Naive thymus-derived CD8-positive, alpha-beta T cell (primary cell): ENCODE results near the gene LRRC23. TPM values are rescaled to one million over a fixed set of nuclear protein-coding genes. Genes with fewer than 3 reads are reported as not detected.
A peak's percentile ranks its signal among the peaks of the same experiment; 100 is the strongest.
"Not testable (repeated sequence)": the region's sequence is repeated elsewhere in the genome, so short reads cannot be mapped to it uniquely, and the experiment has no call there.

Experiments
- ATAC-seq, 2 donors: fragments of 150-1000 bp; cut with Tn5 transposase in 1 of 2; sonication (Bioruptor Pico), chemical (Tn5 transposase) in 1 of 2; 1 replicate in 1 of 2; 2 replicates in 1 of 2; pipeline ENCODE4 v1.10.0; 2021; ENCODE audit warnings: mild to moderate bottlenecking in 2 of 2, moderate library complexity in 2 of 2
- POLR2A ChIA-PET: fragments of 350-600 bp; sonication (Branson Sonifier 250); formaldehyde crosslinking; loops from one replicate; lab custom pipeline; 2021; ENCODE audit warnings: antibody characterized with exemption; lab: Charles Lee
- DNase-seq, 10 donors: peaks; one replicate each; pipeline versions ENCODE4 v3.0.0 to v3.0.0-alpha.2; 2020 to 2022
- H3K27ac Mint-ChIP-seq, 10 donors: one replicate each; pipeline ENCODE4 v1.8.0; 2020 to 2022; ENCODE audit warnings: mild to moderate bottlenecking in 10 of 10, mixed read lengths in 10 of 10, moderate library complexity in 4 of 10, inconsistent platforms in 1 of 10
- H3K27me3 Mint-ChIP-seq, 5 donors: one replicate each; pipeline ENCODE4 v1.8.0; 2021 to 2022; ENCODE audit warnings: mixed read lengths in 5 of 5
- H3K36me3 Mint-ChIP-seq, 3 donors: one replicate each; pipeline ENCODE4 v1.8.0; 2020 to 2022; ENCODE audit warnings: mixed read lengths in 3 of 3, mild to moderate bottlenecking in 2 of 3, inconsistent platforms in 1 of 3
- H3K4me1 Mint-ChIP-seq, 4 donors: one replicate each; pipeline ENCODE4 v1.8.0; 2021 to 2022; ENCODE audit warnings: mixed read lengths in 4 of 4
- H3K4me3 Mint-ChIP-seq, 10 donors: one replicate each; pipeline ENCODE4 v1.8.0; 2020 to 2022; ENCODE audit warnings: mild to moderate bottlenecking in 10 of 10, mixed read lengths in 10 of 10, moderate library complexity in 6 of 10, inconsistent platforms in 1 of 10
- H3K9me3 Mint-ChIP-seq, 9 donors: one replicate each; pipeline ENCODE4 v1.8.0; 2020 to 2022; ENCODE audit warnings: mixed read lengths in 9 of 9, mild to moderate bottlenecking in 3 of 9, inconsistent platforms in 1 of 9, moderate library complexity in 1 of 9
- polyA plus RNA-seq, 3 donors: library from polyadenylated mRNA; unstranded; fragments of 300-500 nt; fragmentation: Illumina TruSeq; gene quantifications; one replicate each; pipeline ENCODE4 v1.2.3, GENCODE V29; 2021
- total RNA-seq, 8 experiments: library from RNA in 2 of 8; stranded (reverse) in 2 of 8; gene quantifications; one replicate each; pipeline ENCODE4 v1.2.3 and lab custom pipeline; 2021 to 2026

The LRRC23 gene
- total and polyA plus RNA-seq, 5 experiments from 2014 or later: 4.7 to 10.5 (median 9.9) TPM

- DNase-seq: peak in 1 of 10 donors; percentile 69
- H3K4me1 Mint-ChIP-seq: peaks cover 29 to 57% (median 45%) of the 10 kb centered on the region in 4 donors
Measured at GRCh38 chr12:6866920-6867412, 37.7 kb upstream of the LRRC23 start.

GRCh38 chr12:6867413-6868210, 37.0 kb upstream of the LRRC23 start, which contains the start of gene TPI1:
Gene TPI1, plus strand, starts transcription at chr12:6867531. Its CDS starts 36 bp downstream, at chr12:6867567.
- peak within 1 kb of the TSS; percentile 84 to 95 (median 88) for H3K4me3 Mint-ChIP-seq
- H3K4me1 Mint-ChIP-seq: peaks cover 33 to 62% (median 52%) of the 10 kb centered on the region in 4 donors
- H3K27me3 Mint-ChIP-seq: no peaks in the 10 kb centered on the region
- peak within 1 kb of the TSS; percentile 84 to 96 (median 89) for H3K27ac Mint-ChIP-seq
- peak in 9 of 10 donors; percentile 38 to 87 (median 60) for DNase-seq
- POLR2A ChIA-PET: interaction anchor here (0.6 to 7.2 kb wide), 21 partner anchors 9 to 241 kb away, joined by 3 to 119 read pairs (median 4); partner anchors contain the start of genes C12orf57, C1RL, CDCA3 and EMG1
- ATAC-seq: peak; percentile 70 to 72
- H3K36me3 Mint-ChIP-seq: peaks cover 0 to 40% (median 2%) of the 10 kb centered on the region in 3 donors
- no peaks in the 10 kb centered on the region for H3K9me3 Mint-ChIP-seq

More at GRCh38 chr12:6866920-6867412, 37.7 kb upstream of the LRRC23 start:
- ATAC-seq: peak in 1 of 2 donors; percentile 15
- Mint-ChIP-seq H3K36me3 (peaks cover 4 to 45% (median 6%) of the 10 kb centered on the region in 3 donors), H3K4me3 (peak overlapping the region; percentile 83 to 95 (median 88)), H3K27me3 (no peaks in the 10 kb centered on the region), H3K9me3 (no peaks in the 10 kb centered on the region), H3K27ac (peak overlapping the region; percentile 57 to 96 (median 88))
- POLR2A ChIA-PET: interaction anchor here (0.6 to 7.2 kb wide), 19 partner anchors 8 to 242 kb away, joined by 3 to 119 read pairs (median 5); partner anchors contain the start of genes C12orf57, C1RL, CDCA3 and EMG1

- POLR2A ChIA-PET: interaction anchor here (0.6 to 7.2 kb wide), 12 partner anchors 15 to 241 kb away, joined by 3 to 119 read pairs (median 8); partner anchors contain the start of genes C12orf57, C1RL, CDCA3 and RNU7-1
- ATAC-seq (no peak), DNase-seq (peak in 2 of 10 donors; percentile 3 to 7)
- H3K36me3 Mint-ChIP-seq: peaks cover 0 to 32% (median 2%) of the 10 kb centered on the region in 3 donors
- H3K9me3 Mint-ChIP-seq: no peaks in the 10 kb centered on the region
- no peaks in the 10 kb centered on the region for H3K27me3 Mint-ChIP-seq
- H3K27ac Mint-ChIP-seq: peak overlapping the region; percentile 67 to 94 (median 87)
- H3K4me3 Mint-ChIP-seq: peak overlapping the region; percentile 84 to 92 (median 88)
- peaks cover 35 to 62% (median 54%) of the 10 kb centered on the region in 4 donors for H3K4me1 Mint-ChIP-seq
Measured at GRCh38 chr12:6868211-6869048, 36.2 kb upstream of the LRRC23 start.

GRCh38 chr12:6869049-6870021, 35.3 kb upstream of the LRRC23 start:
- Mint-ChIP-seq H3K4me1 (peaks cover 35 to 67% (median 60%) of the 10 kb centered on the region in 4 donors), H3K4me3 (peak overlapping the region; percentile 84 to 92 (median 88)), H3K9me3 (no peaks in the 10 kb centered on the region), H3K27ac (peak overlapping the region; percentile 67 to 92 (median 86)), H3K27me3 (no peaks in the 10 kb centered on the region), H3K36me3 (peaks cover 0 to 29% (median under 1%) of the 10 kb centered on the region in 3 donors)
- POLR2A ChIA-PET: interaction anchor here (0.7 to 7.2 kb wide), 14 partner anchors 11 to 243 kb away, joined by 3 to 119 read pairs (median 4); partner anchors contain the start of genes C12orf57, C1RL, CDCA3 and ENO2
- peak; percentile 67 to 91 (median 84) for DNase-seq
- ATAC-seq: peak; percentile 4 to 13

- not testable (repeated sequence) for H3K27me3 Mint-ChIP-seq, DNase-seq, ATAC-seq, H3K9me3 Mint-ChIP-seq
- POLR2A ChIA-PET: interaction anchor here (0.7 to 4.8 kb wide), 9 partner anchors 11 to 90 kb away, joined by 3 to 74 read pairs (median 5); partner anchors contain the start of genes C12orf57, CDCA3, P3H3 and RNU7-1
- H3K27ac Mint-ChIP-seq: peak overlapping the region in 5 of 10 donors; percentile 17 to 74 (median 63)
- peaks cover 0 to 21% (median 0%) of the 10 kb centered on the region in 3 donors for H3K36me3 Mint-ChIP-seq
- peaks cover 37 to 68% (median 60%) of the 10 kb centered on the region in 4 donors for H3K4me1 Mint-ChIP-seq
- H3K4me3 Mint-ChIP-seq: peak overlapping the region in 8 of 10 donors; percentile 28 to 72 (median 48)
Measured at GRCh38 chr12:6870304-6870703, 34.3 kb upstream of the LRRC23 start.

- Mint-ChIP-seq H3K9me3 (no peaks in the 10 kb centered on the region), H3K27ac (peak overlapping the region; percentile 53 to 95 (median 90)), H3K36me3 (peaks cover 0 to 22% (median 0%) of the 10 kb centered on the region in 3 donors), H3K27me3 (no peaks in the 10 kb centered on the region), H3K4me1 (peaks cover 37 to 65% (median 58%) of the 10 kb centered on the region in 4 donors), H3K4me3 (peak overlapping the region; percentile 84 to 97 (median 90))
- POLR2A ChIA-PET: interaction anchor here (0.8 to 5.1 kb wide), 13 partner anchors 19 to 236 kb away, joined by 3 to 88 read pairs (median 27); partner anchors contain the start of genes C12orf57, CDCA3, ENO2 and P3H3
- ATAC-seq (no peak), DNase-seq (peak in 2 of 10 donors; percentile 6 to 61)
Measured at GRCh38 chr12:6871052-6871957, 33.3 kb upstream of the LRRC23 start.

- H3K27me3 Mint-ChIP-seq: no peaks in the 10 kb centered on the region
- no peaks in the 10 kb centered on the region for H3K9me3 Mint-ChIP-seq
- peaks cover 0 to 25% (median 0%) of the 10 kb centered on the region in 3 donors for H3K36me3 Mint-ChIP-seq
- H3K4me1 Mint-ChIP-seq: peaks cover 41 to 58% (median 54%) of the 10 kb centered on the region in 4 donors
- peak; percentile 43 to 48 for ATAC-seq
- H3K4me3 Mint-ChIP-seq: peak overlapping the region; percentile 84 to 97 (median 90)
- H3K27ac Mint-ChIP-seq: peak overlapping the region; percentile 57 to 95 (median 90)
- POLR2A ChIA-PET: interaction anchor here (0.6 to 5.1 kb wide), 37 partner anchors 8 to 379 kb away, joined by 3 to 88 read pairs (median 7); partner anchors contain the start of genes C12orf57, CDCA3, COPS7A and ENO2
- DNase-seq: peak; percentile 70 to 88 (median 84)
Measured at GRCh38 chr12:6872073-6873048, 32.3 kb upstream of the LRRC23 start.

GRCh38 chr12:6873094-6874014, 31.3 kb upstream of the LRRC23 start, which contains the start of gene SPSB2:
Gene SPSB2, minus strand, starts transcription at chr12:6873303. Its CDS starts 402 bp downstream, at chr12:6872901.
- POLR2A ChIA-PET: interaction anchor here (0.6 to 5.1 kb wide), 37 partner anchors 7 to 380 kb away, joined by 3 to 88 read pairs (median 7); partner anchors contain the start of genes C12orf57, CDCA3, COPS7A and ENO2
- DNase-seq (peak; percentile 95 to 100 (median 98)), ATAC-seq (peak; percentile 77 to 90)
- Mint-ChIP-seq H3K27ac (peak within 1 kb of the TSS; percentile 80 to 95 (median 90)), H3K36me3 (peaks cover 0 to 26% (median 0%) of the 10 kb centered on the region in 3 donors), H3K27me3 (no peaks in the 10 kb centered on the region), H3K9me3 (no peaks in the 10 kb centered on the region), H3K4me3 (peak within 1 kb of the TSS; percentile 84 to 97 (median 90)), H3K4me1 (peaks cover 37 to 53% (median 49%) of the 10 kb centered on the region in 4 donors)
